ENCODE measurements around the gene WFS1.

Gene WFS1

GRCh38 chr4:6227412-6228157 lies 42.1 kb upstream of the WFS1 start:
- Histone ChIP-seq H2AFZ (ENCODE audit: low read depth, low read length) (no peak overlapping the region), H3K27ac (ENCODE audit: low read length, poor library complexity, severe bottlenecking) (no peak overlapping the region), H4K8ac (ENCODE audit: low read length) (no peak overlapping the region), H3K4me1 (ENCODE audit: control insufficient read depth, insufficient read depth, low read depth, low read length) (no peaks in the 10 kb centered on the region), H3K14ac (ENCODE audit: low read length in 2 of 2) (no peak overlapping the region), H3K9ac (ENCODE audit: low read length) (no peak overlapping the region), H3K4me3 (ENCODE audit: insufficient read depth in 1 of 2, low read depth in 1 of 2, low read length in 2 of 2) (no peak overlapping the region), H3K9me3 (ENCODE audit: control insufficient read depth, low read length) (peaks cover 2% of the 10 kb centered on the region), H4K91ac (ENCODE audit: low read length) (no peak overlapping the region), H3K4me2 (ENCODE audit: low read length, poor library complexity, severe bottlenecking) (no peak overlapping the region), H3K36me3 (ENCODE audit: control insufficient read depth in 1 of 2, insufficient read depth in 2 of 2, low read depth in 1 of 2, low read length in 2 of 2) (no peaks in the 10 kb centered on the region), H2BK12ac (ENCODE audit: low read length in 2 of 2) (no peak overlapping the region), H3K23ac (ENCODE audit: low read length in 2 of 2) (no peak overlapping the region), H2BK5ac (ENCODE audit: low read depth, low read length, poor library complexity, severe bottlenecking) (no peak overlapping the region), H3K27me3 (ENCODE audit: control insufficient read depth in 1 of 2, insufficient read depth in 1 of 2, low read length in 2 of 2) (peaks cover 26 to 31% of the 10 kb centered on the region in 2 experiments), H2BK120ac (ENCODE audit: low read depth, low read length) (no peak overlapping the region), H2AK5ac (ENCODE audit: low read length, severe bottlenecking) (no peak overlapping the region), H3K18ac (ENCODE audit: low read depth in 1 of 2, low read length in 2 of 2) (no peak overlapping the region), H2BK15ac (ENCODE audit: low read depth, poor library complexity, severe bottlenecking) (no peak overlapping the region), H3K4ac (ENCODE audit: low read depth in 1 of 2, low read length in 2 of 2) (no peak overlapping the region), H3K79me1 (replicated peaks; ENCODE audit: low read length, poor library complexity, severe bottlenecking) (no peaks in the 10 kb centered on the region)
- DNase-seq, result no peak
- 79% methylated on average over 11 of the region's 12 CpGs for WGBS

- H3K27ac ChIP-seq (ENCODE audit: low read length, poor library complexity, severe bottlenecking), result no peak overlapping the region
- no peak overlapping the region for H3K23ac ChIP-seq (ENCODE audit: low read length in 2 of 2)
- no peak overlapping the region for H3K4ac ChIP-seq (ENCODE audit: low read depth in 1 of 2, low read length in 2 of 2)
- no peaks in the 10 kb centered on the region for H3K36me3 ChIP-seq (ENCODE audit: control insufficient read depth in 1 of 2, insufficient read depth in 2 of 2, low read depth in 1 of 2, low read length in 2 of 2)
- H2BK5ac ChIP-seq (ENCODE audit: low read depth, low read length, poor library complexity, severe bottlenecking), result no peak overlapping the region
- no peak overlapping the region for H2BK12ac ChIP-seq (ENCODE audit: low read length in 2 of 2)
- H3K4me2 ChIP-seq (ENCODE audit: low read length, poor library complexity, severe bottlenecking), result no peak overlapping the region
- H4K91ac ChIP-seq (ENCODE audit: low read length), result no peak overlapping the region
- H4K8ac ChIP-seq (ENCODE audit: low read length), result no peak overlapping the region
- H2AK5ac ChIP-seq (ENCODE audit: low read length, severe bottlenecking), result no peak overlapping the region
- no peak overlapping the region for H3K14ac ChIP-seq (ENCODE audit: low read length in 2 of 2)
- H2BK15ac ChIP-seq (ENCODE audit: low read depth, poor library complexity, severe bottlenecking), result no peak overlapping the region
- no peak overlapping the region for H2BK120ac ChIP-seq (ENCODE audit: low read depth, low read length)
- H3K9ac ChIP-seq (ENCODE audit: low read length), result no peak overlapping the region
- peaks cover 18 to 23% of the 10 kb centered on the region in 2 experiments for H3K27me3 ChIP-seq (ENCODE audit: control insufficient read depth in 1 of 2, insufficient read depth in 1 of 2, low read length in 2 of 2)
- no peaks in the 10 kb centered on the region for H3K9me3 ChIP-seq (ENCODE audit: control insufficient read depth, low read length)
- WGBS, result 79% methylated on average over 13 of the region's 16 CpGs
- H2AFZ ChIP-seq (ENCODE audit: low read depth, low read length), result no peak overlapping the region
- H3K79me1 ChIP-seq (replicated peaks; ENCODE audit: low read length, poor library complexity, severe bottlenecking), result no peaks in the 10 kb centered on the region
- no peak overlapping the region for H3K4me3 ChIP-seq (ENCODE audit: insufficient read depth in 1 of 2, low read depth in 1 of 2, low read length in 2 of 2)
- DNase-seq, result no peak
- no peak overlapping the region for H3K18ac ChIP-seq (ENCODE audit: low read depth in 1 of 2, low read length in 2 of 2)
- no peaks in the 10 kb centered on the region for H3K4me1 ChIP-seq (ENCODE audit: control insufficient read depth, insufficient read depth, low read depth, low read length)
These were observed 41.2 kb upstream of the WFS1 start for GRCh38 chr4:6228158-6229067.

GRCh38 chr4:6229095-6229494 lies 40.6 kb upstream of the WFS1 start:
- H3K4me1 ChIP-seq (ENCODE audit: control insufficient read depth, insufficient read depth, low read depth, low read length), result no peaks in the 10 kb centered on the region
- H3K4ac ChIP-seq (ENCODE audit: low read depth in 1 of 2, low read length in 2 of 2), result no peak overlapping the region
- H3K27ac ChIP-seq (ENCODE audit: low read length, poor library complexity, severe bottlenecking), result no peak overlapping the region
- H3K9ac ChIP-seq (ENCODE audit: low read length), result no peak overlapping the region
- no peak overlapping the region for H2BK5ac ChIP-seq (ENCODE audit: low read depth, low read length, poor library complexity, severe bottlenecking)
- H3K4me2 ChIP-seq (ENCODE audit: low read length, poor library complexity, severe bottlenecking), result no peak overlapping the region
- H2BK120ac ChIP-seq (ENCODE audit: low read depth, low read length), result no peak overlapping the region
- H3K18ac ChIP-seq (ENCODE audit: low read depth in 1 of 2, low read length in 2 of 2), result no peak overlapping the region
- WGBS, result 81% methylated on average over 7 of the region's 7 CpGs
- H3K23ac ChIP-seq (ENCODE audit: low read length in 2 of 2), result no peak overlapping the region
- no peak overlapping the region for H2BK15ac ChIP-seq (ENCODE audit: low read depth, poor library complexity, severe bottlenecking)
- no peak overlapping the region for H2BK12ac ChIP-seq (ENCODE audit: low read length in 2 of 2)
- H3K9me3 ChIP-seq (ENCODE audit: control insufficient read depth, low read length), result no peaks in the 10 kb centered on the region
- H4K8ac ChIP-seq (ENCODE audit: low read length), result no peak overlapping the region
- H4K91ac ChIP-seq (ENCODE audit: low read length), result no peak overlapping the region
- no peak for DNase-seq
- H3K14ac ChIP-seq (ENCODE audit: low read length in 2 of 2), result no peak overlapping the region
- no peak overlapping the region for H2AFZ ChIP-seq (ENCODE audit: low read depth, low read length)
- H3K4me3 ChIP-seq (ENCODE audit: insufficient read depth in 1 of 2, low read depth in 1 of 2, low read length in 2 of 2), result no peak overlapping the region
- no peaks in the 10 kb centered on the region for H3K79me1 ChIP-seq (replicated peaks; ENCODE audit: low read length, poor library complexity, severe bottlenecking)
- H2AK5ac ChIP-seq (ENCODE audit: low read length, severe bottlenecking), result no peak overlapping the region
- no peaks in the 10 kb centered on the region for H3K36me3 ChIP-seq (ENCODE audit: control insufficient read depth in 1 of 2, insufficient read depth in 2 of 2, low read depth in 1 of 2, low read length in 2 of 2)
- peaks cover 11 to 23% of the 10 kb centered on the region in 2 experiments for H3K27me3 ChIP-seq (ENCODE audit: control insufficient read depth in 1 of 2, insufficient read depth in 1 of 2, low read length in 2 of 2)
